Measurements from ENCODE around the gene OTOP1.
"Not testable (repeated sequence)": the region's sequence is repeated elsewhere in the genome, so short reads cannot be mapped to it uniquely, and the experiment has no call there.

OTOP1 gene

GRCh38 chr4:4164532-4165173, 62.1 kb downstream of the OTOP1 start:
- DNase-seq (ENCODE audit: low read depth), result not testable (repeated sequence)

DNA sequence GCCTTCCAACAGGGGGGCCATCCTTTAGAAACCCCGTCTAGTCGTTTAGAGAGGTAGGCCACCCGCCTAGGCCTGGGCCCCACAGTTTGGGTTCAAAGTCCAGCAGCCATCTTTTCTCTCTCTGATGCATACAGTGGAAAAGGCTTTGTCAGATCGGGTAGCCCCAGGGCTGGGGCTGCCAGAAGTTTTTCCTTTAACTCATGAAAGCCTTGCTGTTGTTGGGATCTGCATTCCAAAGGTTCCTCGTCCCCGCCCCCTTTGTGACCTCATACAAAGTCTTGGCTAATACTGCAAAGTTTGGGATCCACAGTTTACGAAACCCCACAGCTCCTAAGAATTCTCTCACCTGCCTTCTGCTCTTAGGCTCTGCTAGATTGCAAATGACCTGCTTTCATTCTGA, 64.5 kb downstream of the OTOP1 start:
- DNase-seq (ENCODE audit: low read depth), result peak; percentile 11

DNA sequence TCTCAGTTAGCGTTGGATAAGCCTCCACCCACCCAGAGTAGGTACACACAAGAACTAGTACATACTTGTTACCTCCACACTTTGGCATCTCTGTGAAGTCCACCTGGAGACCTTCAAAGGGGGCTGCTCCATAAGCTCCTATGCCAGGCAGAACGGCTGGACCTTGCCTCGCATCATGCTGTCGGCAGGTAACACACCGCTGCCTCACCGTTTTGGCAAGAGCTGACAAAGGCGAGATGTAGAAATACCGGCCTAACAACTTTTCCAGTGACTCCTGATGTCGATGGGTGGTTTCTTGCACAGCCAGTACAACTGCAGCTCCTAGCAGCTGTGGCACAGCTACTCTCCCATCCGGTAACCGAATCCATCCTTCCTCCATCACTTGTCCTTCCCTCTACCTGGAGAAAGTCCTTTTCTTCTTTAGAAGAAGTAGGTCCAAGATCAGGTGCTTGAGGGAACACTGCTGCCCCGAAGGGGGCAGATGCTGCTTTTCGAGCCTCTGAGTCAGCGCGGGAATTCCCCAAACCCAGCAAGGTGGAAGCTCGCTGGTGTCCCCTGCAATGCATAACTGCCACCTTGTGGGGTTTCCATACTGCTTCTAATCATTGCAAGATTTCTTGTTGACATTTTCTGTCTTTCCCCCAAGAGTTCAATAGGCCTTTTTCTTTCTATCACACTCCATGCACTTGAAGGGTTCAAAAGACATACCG, 65.6 kb downstream of the OTOP1 start:
- not testable (repeated sequence) for DNase-seq (ENCODE audit: low read depth)

DNA sequence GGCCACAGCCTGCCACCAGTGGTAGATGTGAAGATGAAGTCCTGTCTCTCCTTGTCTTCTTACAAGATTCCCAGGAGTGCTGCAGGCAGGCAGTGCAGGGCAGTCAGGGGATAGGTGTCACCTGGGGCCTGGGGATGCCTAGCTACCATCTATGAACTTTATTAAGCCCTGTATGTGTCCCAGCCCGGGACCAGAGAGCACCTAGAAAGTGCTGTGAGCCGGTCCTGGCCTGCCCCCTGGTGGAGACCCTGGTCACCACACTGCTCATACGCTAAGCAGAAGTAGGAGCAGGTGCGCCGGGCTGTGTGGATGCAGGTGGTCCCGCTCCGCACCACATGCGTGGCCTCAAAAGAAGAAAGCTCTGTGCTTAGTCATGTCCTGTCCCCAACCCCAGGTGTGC, 81.1 kb downstream of the OTOP1 start:
- not testable (repeated sequence) for DNase-seq (ENCODE audit: low read depth)

DNA sequence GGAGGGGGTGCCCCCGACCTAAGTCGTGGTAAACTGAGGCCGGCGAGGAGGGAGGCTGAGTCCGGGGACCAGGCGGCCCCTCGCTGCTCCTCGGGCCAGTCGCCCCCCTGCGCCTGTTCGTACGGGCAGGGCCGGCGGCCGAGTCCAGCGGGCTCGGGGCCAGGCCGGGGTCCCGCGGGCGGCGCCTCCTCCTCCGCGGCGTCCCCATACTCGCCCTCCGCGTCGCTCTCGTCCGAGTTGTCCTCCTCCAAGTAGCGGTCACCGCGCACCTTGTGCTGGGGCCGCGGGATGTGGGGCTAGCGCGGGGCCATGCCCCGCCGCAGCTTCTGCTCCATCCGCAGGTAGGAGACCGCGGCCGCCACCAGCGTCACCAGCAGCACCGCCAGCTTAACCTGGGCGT, 83.4 kb downstream of the OTOP1 start:
- DNase-seq (ENCODE audit: low read depth), result not testable (repeated sequence)

DNA sequence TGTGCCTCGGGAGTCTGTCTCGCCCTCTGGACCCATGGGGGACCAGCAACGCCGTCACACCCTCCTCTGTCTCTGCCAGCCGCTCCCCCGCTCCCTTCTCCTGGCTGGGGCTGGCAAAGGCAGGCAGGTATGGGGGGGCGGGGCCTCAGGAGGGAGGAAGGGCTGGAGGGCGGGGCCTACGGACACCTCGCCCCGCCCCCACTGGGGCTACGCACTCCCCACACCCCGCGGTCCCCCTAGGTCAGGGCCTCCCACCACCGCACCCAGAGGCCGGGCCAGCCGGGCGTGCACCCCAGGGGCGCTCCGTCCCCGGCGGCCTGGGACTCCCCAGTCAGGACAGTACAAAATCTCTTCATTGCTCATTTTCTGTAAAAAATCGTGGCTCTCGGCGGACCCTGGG, 84.0 kb downstream of the OTOP1 start:
- not testable (repeated sequence) for DNase-seq (ENCODE audit: low read depth)

DNA sequence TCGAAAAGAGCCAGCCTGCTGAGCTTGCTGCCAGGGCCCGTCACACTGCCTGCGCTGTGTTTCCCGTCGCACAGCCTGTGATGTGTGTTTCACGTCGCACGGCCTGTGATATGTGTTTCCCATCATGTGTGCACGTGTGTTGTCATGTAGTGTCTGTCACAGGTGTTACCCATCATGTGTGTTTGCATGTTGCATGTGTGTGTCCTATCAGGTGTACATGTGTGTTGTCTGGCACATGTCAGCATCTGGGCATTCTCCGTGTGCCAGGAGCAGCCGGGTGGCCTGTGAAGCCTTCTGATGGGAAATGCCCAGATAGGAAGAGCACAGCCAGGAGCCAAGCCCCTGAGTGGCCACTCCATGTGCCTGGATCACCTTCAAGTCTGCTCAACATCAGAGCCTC, 85.5 kb downstream of the OTOP1 start:
- not testable (repeated sequence) for DNase-seq (ENCODE audit: low read depth)

All from EH (cell line).